Mesodermal cell (in vitro differentiated cells): ENCODE results near the gene ACSL6.

Experiments
- H3K27ac ChIP-seq: 2 replicates; pipeline ENCODE4 v1.7.0; 2013; ENCODE audit warnings: mild to moderate bottlenecking, low read depth, low read length, moderate library complexity; ENCODE audit not compliant: severe bottlenecking
- H3K36me3 ChIP-seq: 2 replicates; pipeline ENCODE4 v1.7.1; 2013; ENCODE audit warnings: mild to moderate bottlenecking, low read length, moderate library complexity; ENCODE audit not compliant: control insufficient read depth, insufficient read depth
- H3K4me1 ChIP-seq: one replicate; pipeline ENCODE4 v1.7.1; 2013; ENCODE audit warnings: mild to moderate bottlenecking, low read length; ENCODE audit not compliant: insufficient read depth, control insufficient read depth, poor library complexity, severe bottlenecking
- H3K4me3 ChIP-seq: 2 replicates; pipeline ENCODE4 v1.7.0; 2013; ENCODE audit warnings: low read length, control low read depth, mild to moderate bottlenecking; ENCODE audit not compliant: insufficient read depth, poor library complexity, severe bottlenecking; ENCODE audit errors: extremely low read depth
- H3K9me3 ChIP-seq: 2 replicates; pipeline ENCODE4 v1.7.1; 2013; ENCODE audit warnings: mild to moderate bottlenecking, low read length, moderate library complexity; ENCODE audit not compliant: control insufficient read depth
- WGBS, 2 experiments: methylation state at CpG; one replicate each; pipeline ENCODE4 v1.1.5; 2013; ENCODE audit warnings: missing lambda C conversion rate in 2 of 2; ENCODE audit not compliant: insufficient coverage in 2 of 2; 5-methylcytosine and 5-hydroxymethylcytosine counted together

ACSL6 gene

DNA sequence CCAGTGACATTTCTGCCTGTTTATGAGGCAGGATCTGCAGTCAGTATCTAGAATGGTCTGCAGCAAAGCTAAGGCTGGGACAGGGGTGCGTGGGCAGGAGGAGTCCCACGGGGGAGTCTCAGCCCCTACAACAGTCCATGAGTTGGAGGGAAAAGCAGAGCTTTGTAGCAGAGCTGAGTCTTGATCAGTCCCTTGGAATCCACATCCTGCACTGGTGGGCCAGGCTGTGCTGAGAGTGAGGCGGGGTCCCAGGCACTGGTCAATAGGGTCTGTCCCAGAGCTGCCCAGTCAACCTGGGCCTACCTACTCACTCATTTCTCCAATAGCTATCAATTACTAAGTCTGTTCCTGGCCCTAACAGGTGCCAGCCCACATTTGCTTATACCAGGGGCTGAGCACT, 5.9 kb downstream of the ACSL6 start:
- 89 to 94% methylated on average over 3 of the region's 3 CpGs for WGBS, 2 experiments
- H3K27ac ChIP-seq, result no peak overlapping the region
- no peaks in the 10 kb centered on the region for H3K9me3 ChIP-seq
- no peaks in the 10 kb centered on the region for H3K36me3 ChIP-seq
- H3K4me3 ChIP-seq, result no peak overlapping the region
- peaks cover 27% of the 10 kb centered on the region for H3K4me1 ChIP-seq

DNA sequence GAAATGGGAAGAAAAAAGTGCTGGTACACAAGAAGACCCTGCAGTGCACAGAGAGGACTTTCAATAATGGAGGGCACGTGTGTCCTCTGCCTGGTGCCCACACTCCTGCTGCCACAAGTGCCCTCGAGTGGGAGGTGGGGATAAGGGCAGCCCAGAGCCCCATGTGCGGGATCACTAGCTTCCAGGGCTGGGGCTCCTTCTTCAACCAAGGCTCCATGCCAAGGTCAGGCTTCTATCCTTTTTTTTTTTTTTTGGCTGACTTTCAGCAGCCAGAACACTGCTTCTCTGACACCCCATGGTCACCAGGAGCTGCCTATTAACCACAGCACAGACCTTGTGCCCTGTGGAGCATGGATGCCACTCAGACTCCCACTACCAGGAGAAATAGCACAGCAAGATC, 7.5 kb downstream of the ACSL6 start:
- peaks cover 36% of the 10 kb centered on the region for H3K4me1 ChIP-seq
- no peaks in the 10 kb centered on the region for H3K36me3 ChIP-seq
- 74 to 89% methylated on average over 3 of the region's 3 CpGs for WGBS, 2 experiments
- no peaks in the 10 kb centered on the region for H3K9me3 ChIP-seq
- no peak overlapping the region for H3K27ac ChIP-seq
- H3K4me3 ChIP-seq, result no peak overlapping the region

DNA sequence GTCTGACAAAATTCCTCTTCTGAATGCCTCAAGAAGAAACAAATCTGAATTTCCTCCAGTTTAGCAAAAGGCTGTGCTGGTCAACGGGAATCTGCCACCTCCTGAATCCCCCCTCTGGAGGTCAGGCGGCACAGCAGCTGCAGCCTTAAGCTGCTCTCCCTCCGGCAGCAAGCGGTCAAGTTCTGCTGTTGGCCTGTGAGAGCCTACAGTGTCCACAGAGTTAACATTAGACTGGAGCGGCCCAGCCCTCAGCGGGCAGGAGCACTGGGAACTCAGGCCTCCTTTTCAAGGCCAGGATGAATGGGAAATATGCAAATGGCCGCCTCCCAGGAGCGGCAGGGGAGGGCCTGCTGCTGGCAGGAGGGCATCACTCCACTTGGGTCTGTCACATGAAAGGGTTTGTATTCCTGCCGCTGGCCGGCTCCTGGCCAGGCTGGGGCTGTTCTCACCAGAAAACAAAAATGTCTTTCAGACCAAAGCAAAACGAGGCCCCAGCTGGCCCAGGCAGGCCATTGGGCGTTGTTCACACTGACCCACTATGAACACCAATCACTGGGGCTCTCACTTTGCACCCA, 8.2 kb downstream of the ACSL6 start:
- no peaks in the 10 kb centered on the region for H3K9me3 ChIP-seq
- peaks cover 42% of the 10 kb centered on the region for H3K4me1 ChIP-seq
- H3K36me3 ChIP-seq, result no peaks in the 10 kb centered on the region
- peak overlapping the region; percentile 26 for H3K27ac ChIP-seq
- no peak overlapping the region for H3K4me3 ChIP-seq
- WGBS, 2 experiments, result 11 to 15% methylated on average over 12 of the region's 12 CpGs

DNA sequence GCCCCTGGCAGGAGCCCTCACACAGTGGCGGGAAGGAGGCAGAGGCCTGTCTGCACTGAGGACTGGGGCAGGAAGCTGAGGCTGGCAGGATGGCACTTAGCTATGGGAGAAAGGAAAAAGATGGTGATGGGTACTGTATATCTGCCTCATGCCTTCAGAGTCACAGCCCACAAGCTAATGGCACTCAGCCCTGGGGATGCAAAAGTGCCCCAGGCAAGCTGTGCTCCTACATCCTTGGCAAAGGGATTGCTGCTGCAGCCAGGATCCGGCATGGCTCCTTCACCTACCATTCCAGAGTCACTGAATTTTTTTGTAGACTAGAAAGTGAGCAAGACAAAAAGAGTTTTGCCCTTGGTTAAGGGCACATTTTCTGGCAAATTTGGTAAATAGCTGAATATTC, 8.7 kb downstream of the ACSL6 start:
- Histone ChIP-seq H3K36me3 (no peaks in the 10 kb centered on the region), H3K4me1 (peaks cover 42% of the 10 kb centered on the region), H3K27ac (no peak overlapping the region), H3K9me3 (no peaks in the 10 kb centered on the region), H3K4me3 (no peak overlapping the region)
- 78 to 91% methylated on average over 1 to 2 of the region's 2 CpGs for WGBS, 2 experiments

DNA sequence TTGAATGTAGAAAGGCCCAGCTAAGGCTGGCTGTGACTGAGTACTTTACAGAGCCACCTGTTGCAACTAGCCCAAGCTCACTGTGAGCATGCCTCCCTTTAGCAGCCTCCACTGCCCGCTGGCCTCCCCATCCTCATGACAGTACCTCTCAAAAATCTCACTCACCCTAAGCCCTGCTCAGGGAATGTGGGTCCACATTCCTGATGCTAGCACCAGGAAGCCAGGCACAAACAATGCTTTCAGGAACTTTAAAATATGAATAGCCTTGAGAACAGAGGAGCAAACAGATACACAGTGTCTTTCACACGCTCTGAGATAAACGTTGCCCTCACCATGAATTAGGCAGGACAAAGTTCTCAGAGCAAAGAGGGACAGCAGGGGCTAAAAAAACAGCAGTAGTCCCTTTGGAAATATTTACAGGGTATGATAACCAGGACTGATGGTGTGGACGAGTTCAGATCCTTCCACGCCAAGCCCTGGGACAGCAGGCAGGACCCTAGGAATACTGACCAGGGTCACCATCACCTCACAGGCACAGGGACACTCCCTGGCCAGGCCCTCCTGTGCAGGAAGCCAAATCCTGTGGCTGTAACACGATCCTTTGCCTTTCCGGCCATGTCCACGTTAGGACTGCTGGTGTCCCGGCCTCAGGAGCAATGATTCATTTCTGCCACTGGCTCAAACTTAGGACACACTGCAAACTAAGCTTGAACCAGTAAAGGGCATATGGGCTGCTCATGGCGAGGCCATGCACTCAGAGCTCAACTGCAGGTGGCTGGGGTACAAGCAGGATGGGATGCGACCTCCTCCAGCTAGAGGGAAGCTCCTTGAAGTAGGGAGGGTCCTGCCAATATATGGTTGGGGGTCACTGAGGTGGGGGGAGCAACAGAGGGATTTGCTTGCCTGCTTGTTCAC, 9.6 kb downstream of the ACSL6 start:
- Histone ChIP-seq H3K27ac (peak overlapping the region; percentile 80), H3K9me3 (no peaks in the 10 kb centered on the region), H3K36me3 (no peaks in the 10 kb centered on the region), H3K4me3 (no peak overlapping the region), H3K4me1 (peaks cover 50% of the 10 kb centered on the region)
- WGBS, 2 experiments, result 65 to 66% methylated on average over 10 to 11 of the region's 11 CpGs

DNA sequence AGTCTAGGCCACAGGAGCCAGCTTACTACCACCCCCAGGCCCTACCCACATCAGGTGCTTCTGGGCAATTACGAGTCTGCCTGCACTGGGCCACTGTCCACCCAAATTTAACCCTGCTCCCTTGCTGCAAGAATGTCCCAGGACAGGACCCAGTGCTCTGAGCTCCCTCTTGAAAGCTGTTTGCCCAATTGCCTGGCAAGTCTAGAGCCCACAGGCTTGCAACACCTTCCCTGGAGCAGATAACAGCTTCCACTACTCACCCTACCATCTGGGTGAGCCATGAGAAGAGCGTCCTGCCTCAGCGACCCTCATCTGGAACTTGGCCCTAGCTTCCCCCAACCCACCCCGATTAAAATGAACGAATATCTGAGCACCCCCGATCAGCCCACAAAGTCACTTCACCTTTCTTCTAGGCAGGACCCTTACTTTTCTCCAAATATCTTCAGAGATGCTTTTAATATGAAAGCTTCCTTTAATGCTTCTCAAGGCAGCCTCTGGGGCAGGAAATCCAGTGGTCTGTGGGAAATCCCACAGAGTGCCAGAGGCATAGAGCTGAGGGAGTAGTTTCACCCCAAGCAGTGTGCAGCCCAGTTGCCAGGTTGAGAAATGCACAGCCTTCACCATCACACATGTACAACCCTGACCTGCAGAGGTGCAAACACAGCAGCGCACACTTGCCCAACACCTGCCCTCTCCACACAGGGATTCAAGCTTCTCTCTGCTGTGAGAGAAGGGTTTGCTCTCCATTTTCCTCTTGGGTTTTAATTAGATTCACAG, 10.6 kb downstream of the ACSL6 start:
- H3K9me3 ChIP-seq, result no peaks in the 10 kb centered on the region
- H3K27ac ChIP-seq, result no peak overlapping the region
- WGBS, 2 experiments, result 93% methylated on average over 6 to 7 of the region's 7 CpGs
- H3K4me1 ChIP-seq, result peaks cover 60% of the 10 kb centered on the region
- H3K4me3 ChIP-seq, result no peak overlapping the region
- no peaks in the 10 kb centered on the region for H3K36me3 ChIP-seq

DNA sequence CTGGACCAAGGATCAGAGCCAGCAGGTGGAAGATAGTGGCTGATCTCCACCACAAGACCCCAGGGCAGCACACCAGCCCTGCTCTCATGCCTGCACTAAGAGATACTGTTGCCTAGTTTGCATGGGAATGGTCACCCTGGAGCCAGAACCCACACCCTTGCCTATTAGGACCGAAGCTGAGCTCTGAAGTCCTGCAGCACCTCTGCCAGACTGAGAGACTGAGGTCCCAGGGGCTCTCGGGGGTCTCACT, 11.3 kb downstream of the ACSL6 start:
- Histone ChIP-seq H3K9me3 (no peaks in the 10 kb centered on the region), H3K27ac (no peak overlapping the region), H3K36me3 (no peaks in the 10 kb centered on the region), H3K4me3 (no peak overlapping the region), H3K4me1 (peaks cover 64% of the 10 kb centered on the region)
- 60% methylated on average over 1 of the region's 2 CpGs; no CpG with 5 or more reads in 1 of the 2 experiments for WGBS, 2 experiments

DNA sequence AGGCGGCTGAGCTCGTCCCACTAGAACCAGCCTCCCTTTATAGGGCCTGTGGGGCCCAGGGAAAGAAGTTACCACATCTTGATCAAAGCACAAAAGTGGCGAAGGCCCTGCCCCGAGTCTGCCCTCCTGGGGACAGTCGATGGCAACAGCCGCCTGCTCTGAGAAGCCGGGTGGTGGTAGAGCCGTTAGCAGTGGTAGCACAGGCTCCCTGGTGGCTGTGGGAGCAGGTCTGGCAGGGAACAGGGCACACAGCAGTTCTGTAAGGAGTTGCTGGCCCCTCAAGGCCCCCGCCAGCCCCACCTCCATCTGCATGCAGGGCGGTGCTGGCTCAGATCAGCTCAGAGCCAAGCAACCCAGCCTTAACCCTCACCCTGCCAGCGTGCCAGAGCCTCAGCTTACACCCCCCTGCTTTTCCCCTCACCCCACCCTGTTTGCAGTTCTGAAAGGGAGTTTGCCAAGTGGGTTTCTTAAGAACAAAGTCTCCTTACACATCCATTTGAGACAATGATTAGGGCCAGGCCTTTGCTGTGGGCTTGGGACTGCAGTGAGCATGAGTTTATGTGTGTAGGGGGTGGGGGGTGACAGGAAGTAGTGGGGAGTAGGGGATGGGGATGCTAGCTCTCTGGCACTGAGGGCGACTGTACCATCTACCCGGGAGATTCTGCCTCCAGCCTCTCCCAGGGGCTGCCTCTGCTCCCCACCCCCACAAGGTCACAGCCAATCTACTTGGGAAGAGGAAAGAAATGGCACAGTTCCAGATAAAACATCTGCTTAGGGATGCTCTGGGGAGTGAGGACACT, 11.8 kb downstream of the ACSL6 start:
- Histone ChIP-seq H3K27ac (no peak overlapping the region), H3K4me1 (peaks cover 65% of the 10 kb centered on the region), H3K4me3 (no peak overlapping the region), H3K9me3 (no peaks in the 10 kb centered on the region), H3K36me3 (no peaks in the 10 kb centered on the region)
- WGBS, 2 experiments, result 49 to 60% methylated on average over 8 to 9 of the region's 13 CpGs

DNA sequence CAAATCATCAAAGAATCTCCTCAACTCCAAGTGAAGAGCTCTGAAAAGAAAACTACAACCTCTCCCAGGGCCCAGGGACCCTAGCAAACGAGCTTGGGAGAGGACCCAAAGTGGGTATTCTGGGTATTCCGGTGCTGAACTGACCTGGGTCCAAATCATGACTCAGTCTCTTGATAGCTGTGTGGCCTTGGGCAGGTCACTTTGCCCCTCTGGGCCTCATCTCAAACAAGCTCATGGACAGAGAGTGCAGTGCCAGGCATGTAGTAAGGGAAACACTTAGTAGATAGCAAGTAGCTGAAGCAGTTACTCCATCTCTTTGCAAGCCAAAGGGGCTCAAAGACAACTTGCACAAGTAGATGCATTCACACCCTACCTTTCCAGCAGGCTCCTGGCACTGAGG, 12.4 kb downstream of the ACSL6 start:
- Histone ChIP-seq H3K36me3 (no peaks in the 10 kb centered on the region), H3K4me3 (no peak overlapping the region), H3K4me1 (peaks cover 71% of the 10 kb centered on the region), H3K9me3 (no peaks in the 10 kb centered on the region), H3K27ac (no peak overlapping the region)
- 93 to 100% methylated on average over 2 of the region's 2 CpGs for WGBS, 2 experiments

DNA sequence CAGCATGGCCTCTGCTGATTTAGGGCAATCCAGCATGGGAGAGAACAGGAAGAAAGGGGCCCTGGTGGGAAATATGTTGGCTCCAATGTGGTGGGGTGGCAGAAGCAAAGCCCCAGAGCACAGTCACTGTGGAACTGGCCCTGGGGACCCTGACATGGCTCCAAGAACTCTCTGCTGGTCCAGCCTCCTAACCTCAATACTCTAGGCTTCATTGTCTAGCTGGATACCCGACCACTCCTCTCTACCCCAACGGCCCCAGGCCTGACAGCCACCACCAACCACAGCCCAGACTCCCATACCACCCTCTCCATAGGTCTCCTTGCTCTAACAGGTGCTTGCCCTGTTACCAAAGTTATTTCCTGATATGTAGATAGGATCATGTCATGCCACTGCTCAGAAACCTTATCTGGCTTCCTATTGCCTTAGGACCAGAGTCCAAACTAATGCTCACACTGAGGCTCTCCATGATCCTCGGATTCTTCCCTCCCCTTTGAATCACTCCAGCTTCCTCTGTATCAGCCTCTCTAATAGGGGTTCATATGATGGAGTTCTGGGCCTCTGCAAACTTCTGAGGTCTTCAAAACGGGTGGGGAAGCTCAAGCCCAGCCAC, 12.9 kb downstream of the ACSL6 start:
- Histone ChIP-seq H3K9me3 (no peaks in the 10 kb centered on the region), H3K4me3 (no peak overlapping the region), H3K27ac (no peak overlapping the region), H3K4me1 (peaks cover 68% of the 10 kb centered on the region), H3K36me3 (no peaks in the 10 kb centered on the region)
- 90 to 91% methylated on average over 3 of the region's 4 CpGs for WGBS, 2 experiments
